ENCODE measurements around the gene ZSCAN5B. TPM values are rescaled to one million over a fixed set of nuclear protein-coding genes. Genes with fewer than 3 reads are reported as not detected.
"Not testable (repeated sequence)": the region's sequence is repeated elsewhere in the genome, so short reads cannot be mapped to it uniquely, and the experiment has no call there.

Gene ZSCAN5B
- total RNA-seq, 6 experiments from 2014 or later: not detected

- Histone ChIP-seq H3K27me3 (no peaks in the 10 kb centered on the region), H3K4me3 (no peak overlapping the region), H3K9me3 (no peaks in the 10 kb centered on the region), H3K27ac (no peak overlapping the region), H3K4me1 (no peaks in the 10 kb centered on the region), H3K36me3 (no peaks in the 10 kb centered on the region)
- intact Hi-C loops (cut with DNase I): no loop called here
- TF ChIP-seq CTCF (IDR thresholded peaks at IDR 0.05) (no peak), POLR2A (IDR thresholded peaks at IDR 0.05) (no peak)
- no peak for ATAC-seq
- WGBS (ENCODE audit: insufficient coverage, low coverage, low lambda C conversion rate, missing lambda C conversion rate): 88% methylated on average over 4 of the region's 14 CpGs
- no peak for DNase-seq
Measured at GRCh38 chr19:56221851-56222250, 24.3 kb upstream of the ZSCAN5B start.

- H3K27ac ChIP-seq; H3K4me1 ChIP-seq; intact Hi-C loops (cut with DNase I); H3K27me3 ChIP-seq; H3K36me3 ChIP-seq; H3K9me3 ChIP-seq; DNase-seq; H3K4me3 ChIP-seq: not testable (repeated sequence)
- ATAC-seq: peak in 3 of 4 donors; percentile 32 to 56 (median 47)
- 53% methylated on average over 6 of the region's 9 CpGs for WGBS (ENCODE audit: insufficient coverage, low coverage, low lambda C conversion rate, missing lambda C conversion rate)
- peak in 3 of 4 donors; percentile 17 to 33 (median 22) for TF ChIP-seq CTCF (IDR thresholded peaks at IDR 0.05)
Measured at GRCh38 chr19:56221442-56221841, 23.9 kb upstream of the ZSCAN5B start.

- intact Hi-C loops (cut with DNase I): no loop called here
- Histone ChIP-seq H3K36me3 (no peaks in the 10 kb centered on the region), H3K9me3 (no peaks in the 10 kb centered on the region), H3K4me3 (no peak overlapping the region), H3K27me3 (no peaks in the 10 kb centered on the region), H3K4me1 (no peaks in the 10 kb centered on the region), H3K27ac (no peak overlapping the region)
- DNase-seq: no peak
- TF ChIP-seq POLR2A (IDR thresholded peaks at IDR 0.05): no peak
- TF ChIP-seq CTCF (IDR thresholded peaks at IDR 0.05): no peak
- ATAC-seq: no peak
- WGBS (ENCODE audit: insufficient coverage, low coverage, low lambda C conversion rate, missing lambda C conversion rate): 81% methylated on average over 10 of the region's 10 CpGs
Measured at GRCh38 chr19:56218961-56219360, 21.4 kb upstream of the ZSCAN5B start.

- H3K36me3 ChIP-seq: no peaks in the 10 kb centered on the region
- no peak overlapping the region for H3K27ac ChIP-seq
- H3K27me3 ChIP-seq: no peaks in the 10 kb centered on the region
- H3K4me1 ChIP-seq: no peaks in the 10 kb centered on the region
- TF ChIP-seq POLR2A (IDR thresholded peaks at IDR 0.05) (no peak), CTCF (IDR thresholded peaks at IDR 0.05) (no peak)
- intact Hi-C loops (cut with DNase I): no loop called here
- ATAC-seq (peak; percentile 36 to 52 (median 40)), DNase-seq (peak in 2 of 3 donors; percentile 42 to 52)
- no peaks in the 10 kb centered on the region for H3K9me3 ChIP-seq
- WGBS (ENCODE audit: insufficient coverage, low coverage, low lambda C conversion rate, missing lambda C conversion rate): 6% methylated on average over 18 of the region's 79 CpGs
- peak overlapping the region; percentile 18 to 51 (median 28) for H3K4me3 ChIP-seq
Measured at GRCh38 chr19:56217039-56217949, 19.7 kb upstream of the ZSCAN5B start.

Data from right lobe of liver (tissue), 6 donors.